NB4 (cell line): ENCODE results near the gene GGT5.

Experiments
- DNase-seq: peaks from one replicate; pipeline ENCODE4 v3.0.0; 2010; ENCODE audit warnings: low read depth
- H3K4me3 ChIP-seq: one replicate; pipeline ENCODE4 v1.5.1; 2011; ENCODE audit warnings: mild to moderate bottlenecking, low read depth, low read length, moderate library complexity
- CTCF ChIP-seq: IDR thresholded peaks from one replicate; pipeline ENCODE4 v1.5.1; 2012; ENCODE audit warnings: low read depth, low read length
- MAX ChIP-seq: IDR thresholded peaks from 2 replicates; pipeline ENCODE4 v1.6.1; 2011; ENCODE audit warnings: low read depth, low read length
- MYC ChIP-seq: IDR thresholded peaks from 2 replicates; pipeline ENCODE4 v1.6.1; 2011; ENCODE audit warnings: low read depth, low read length
- POLR2A ChIP-seq: IDR thresholded peaks from 2 replicates; pipeline ENCODE4 v1.6.1; 2011; ENCODE audit warnings: mild to moderate bottlenecking; ENCODE audit not compliant: insufficient read length; ENCODE audit errors: extremely low read depth

Gene GGT5

GRCh38 chr22:24180316-24181087 is 64.4 kb downstream of the GGT5 start:
- no peak for DNase-seq
- TF ChIP-seq CTCF, result no peak
- H3K4me3 ChIP-seq, result no peak overlapping the region

GRCh38 chr22:24179478-24180210 is 65.2 kb downstream of the GGT5 start:
- no peak overlapping the region for H3K4me3 ChIP-seq
- TF ChIP-seq POLR2A, result no peak
- no peak for TF ChIP-seq MAX
- TF ChIP-seq MYC, result no peak
- TF ChIP-seq CTCF, result no peak

GRCh38 chr22:24178502-24179440 is 66.1 kb downstream of the GGT5 start:
- peak; percentile 53 for DNase-seq
- no peak for TF ChIP-seq MYC
- TF ChIP-seq CTCF, result peak; percentile 53
- TF ChIP-seq MAX, result no peak
- TF ChIP-seq POLR2A, result no peak
- H3K4me3 ChIP-seq, result no peak overlapping the region

More at GRCh38 chr22:24179478-24180210, 65.2 kb downstream of the GGT5 start:
- no peak for DNase-seq

GRCh38 chr22:24178021-24178431 is 66.9 kb downstream of the GGT5 start:
- H3K4me3 ChIP-seq, result no peak overlapping the region
- DNase-seq, result no peak
- no peak for TF ChIP-seq CTCF
- no peak for TF ChIP-seq MAX
- TF ChIP-seq MYC, result no peak
- no peak for TF ChIP-seq POLR2A

- TF ChIP-seq MAX (no peak), CTCF (no peak), POLR2A (no peak), MYC (no peak)
- DNase-seq, result no peak
- H3K4me3 ChIP-seq, result no peak overlapping the region
Observed at GRCh38 chr22:24177456-24177855, 67.4 kb downstream of the GGT5 start.
